HG02840 (cell line): Measurements from ENCODE around the gene GH2.
"Not testable (repeated sequence)": the region's sequence is repeated elsewhere in the genome, so short reads cannot be mapped to it uniquely, and the experiment has no call there.

Experiments used
- ATAC-seq: cut with Tn5 transposase; IDR thresholded peaks from one replicate; pipeline ENCODE4 v1.9.1; 2021; ENCODE audit warnings: mild to moderate bottlenecking, moderate library complexity, moderate number of reproducible peaks; ENCODE audit not compliant: unreplicated experiment, low FRiP score

Gene GH2

GRCh38 chr17:63878413-63878812 is 3.3 kb downstream of the GH2 start:
- ATAC-seq: not testable (repeated sequence)

DNA sequence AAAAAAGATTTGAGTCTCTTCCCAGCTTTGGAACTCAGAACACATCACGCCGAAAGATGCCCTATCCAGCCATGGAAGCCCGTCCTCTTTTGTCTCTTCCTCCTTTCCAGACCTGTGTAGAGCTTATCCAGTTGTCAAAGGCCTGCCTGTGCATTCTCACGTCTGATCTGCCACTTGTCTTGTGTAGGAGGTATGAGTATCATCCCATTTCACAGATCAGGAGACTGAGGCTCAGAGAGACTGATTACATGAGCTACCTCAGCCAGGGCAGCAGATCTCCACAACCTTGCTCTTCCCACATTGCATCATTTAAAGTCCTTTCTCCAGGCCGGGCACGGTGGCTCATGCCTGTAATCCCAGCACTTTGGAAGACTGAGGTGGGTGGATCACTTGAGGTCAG is 7.1 kb downstream of the GH2 start:
- ATAC-seq: not testable (repeated sequence)

GRCh38 chr17:63874061-63874626 is 7.6 kb downstream of the GH2 start:
- ATAC-seq: not testable (repeated sequence)

DNA sequence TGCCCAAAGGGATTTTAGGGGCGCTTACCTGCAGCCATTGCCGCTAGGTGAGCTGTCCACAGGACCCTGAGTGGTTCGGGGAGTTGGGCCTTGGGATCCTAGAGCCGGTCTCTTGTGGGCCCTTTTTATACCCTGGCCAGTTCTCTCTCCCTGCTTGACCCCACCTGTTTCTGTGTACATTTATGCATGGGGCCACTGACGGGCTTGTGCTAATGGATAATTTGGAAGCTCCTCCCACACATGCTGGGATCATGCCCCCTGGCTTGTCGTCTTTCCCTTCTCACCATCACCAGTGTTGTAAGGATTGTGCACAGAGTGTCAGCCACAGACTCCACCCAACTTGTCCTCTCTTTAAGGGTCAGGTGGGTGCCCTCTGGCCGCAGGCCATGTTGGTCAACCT is 8.2 kb downstream of the GH2 start, which contains the start of gene CSH2:
CSH2 (minus strand) TSS at position 101 of the 400 bp plus-strand sequence; CDS start at position 38, 63 bp downstream.
- ATAC-seq: not testable (repeated sequence)

GRCh38 chr17:63871646-63872365 is 9.9 kb downstream of the GH2 start:
- ATAC-seq: not testable (repeated sequence)

GRCh38 chr17:63870292-63870665 is 11.5 kb downstream of the GH2 start:
- not testable (repeated sequence) for ATAC-seq

DNA sequence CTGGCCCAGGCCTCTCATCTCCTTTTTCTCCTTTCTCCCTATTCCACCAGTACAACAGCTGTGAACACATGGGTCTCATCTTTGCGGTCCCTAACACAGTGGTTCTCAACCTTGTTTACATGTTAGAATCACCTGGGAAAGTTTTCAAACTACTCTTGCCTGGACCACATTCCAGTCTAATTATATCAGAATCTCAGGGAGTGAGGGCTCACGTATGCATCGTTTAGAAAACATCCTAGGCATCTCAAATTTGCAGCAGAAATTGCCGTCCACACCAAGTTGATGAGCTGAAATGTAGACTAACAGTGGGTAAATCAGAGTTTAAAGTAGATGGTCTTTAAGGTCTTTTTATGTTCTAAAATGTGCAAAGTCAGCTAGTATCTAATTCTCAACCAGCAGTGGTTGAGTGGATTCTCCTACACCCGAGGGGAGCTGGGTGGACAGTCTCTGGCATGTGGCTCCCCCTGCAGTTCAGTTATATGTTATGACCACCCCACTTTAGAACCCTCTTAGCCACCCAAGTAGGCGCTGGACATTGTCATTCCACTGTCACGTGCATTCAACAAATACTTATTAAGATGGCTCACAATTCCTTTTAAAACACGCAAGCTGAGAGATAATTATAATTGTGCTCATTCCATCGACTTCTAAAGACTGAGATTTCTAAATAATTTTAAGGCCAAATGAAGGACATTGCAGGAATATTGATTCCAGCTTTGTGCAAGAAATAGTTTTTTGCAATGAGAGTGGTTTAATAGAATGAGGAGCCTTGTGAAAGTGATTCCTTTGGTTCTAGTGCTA is 12.1 kb downstream of the GH2 start:
- not testable (repeated sequence) for ATAC-seq

DNA sequence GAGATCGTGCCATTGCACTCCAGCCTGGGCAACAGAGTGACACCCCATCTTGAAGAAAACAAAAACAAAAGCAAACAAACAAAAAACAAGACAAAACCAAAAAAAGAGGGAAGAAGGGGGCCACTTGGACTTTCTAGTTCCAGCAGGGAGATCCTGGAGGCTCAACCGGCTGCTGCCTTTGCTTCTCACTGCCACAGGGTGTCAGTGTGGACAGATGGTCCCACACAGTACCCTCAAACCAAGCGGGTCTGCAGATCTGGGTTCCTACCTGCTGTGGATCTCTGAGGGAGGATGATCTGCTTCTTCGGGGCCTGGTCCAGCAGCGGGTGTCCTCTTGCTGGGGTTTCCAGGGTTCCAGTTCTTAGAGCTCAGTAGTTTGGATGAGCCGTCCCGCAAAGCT is 15.1 kb downstream of the GH2 start:
- ATAC-seq: not testable (repeated sequence)

- no peak for ATAC-seq
Observed at GRCh38 chr17:63859257-63859656, 22.5 kb downstream of the GH2 start.

DNA sequence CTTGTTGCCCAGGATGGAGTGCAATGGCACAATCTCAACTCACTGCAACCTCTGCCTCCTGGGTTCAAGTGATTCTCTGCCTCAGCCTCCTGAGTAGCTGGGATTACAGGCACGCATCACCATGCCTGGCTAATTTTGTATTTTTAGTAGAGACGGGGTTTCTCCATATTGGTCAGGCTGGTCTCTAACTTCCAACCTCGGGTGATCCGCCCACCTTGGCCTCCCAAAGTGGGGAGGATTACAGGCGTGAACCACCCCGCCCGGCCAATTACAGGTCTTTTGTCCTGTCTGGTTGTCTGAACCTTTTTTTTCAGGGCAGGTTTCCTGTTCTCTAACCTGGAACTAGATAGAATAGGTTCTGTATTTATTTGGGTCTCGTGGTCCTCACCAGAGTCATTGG is 25.3 kb downstream of the GH2 start:
- ATAC-seq: not testable (repeated sequence)

DNA sequence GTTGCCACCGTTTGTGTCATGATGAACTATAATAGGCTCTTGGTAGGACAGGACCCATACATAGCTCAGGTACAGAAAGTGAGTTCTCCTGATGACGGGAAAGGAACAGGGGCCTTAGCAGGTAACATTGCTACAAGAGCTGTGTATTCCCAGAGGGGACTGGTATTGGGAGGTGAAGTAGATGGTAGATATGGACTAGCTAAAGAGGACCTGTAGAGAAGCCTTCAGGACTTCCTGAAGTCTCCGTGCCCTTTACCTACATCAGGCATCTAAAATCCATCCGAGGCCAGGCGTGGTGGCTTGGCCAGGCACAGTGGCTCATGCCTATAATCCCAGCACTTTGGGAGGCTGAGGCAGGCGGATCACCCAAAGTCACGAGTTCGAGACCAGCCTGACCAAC is 26.6 kb downstream of the GH2 start:
- ATAC-seq: no peak

DNA sequence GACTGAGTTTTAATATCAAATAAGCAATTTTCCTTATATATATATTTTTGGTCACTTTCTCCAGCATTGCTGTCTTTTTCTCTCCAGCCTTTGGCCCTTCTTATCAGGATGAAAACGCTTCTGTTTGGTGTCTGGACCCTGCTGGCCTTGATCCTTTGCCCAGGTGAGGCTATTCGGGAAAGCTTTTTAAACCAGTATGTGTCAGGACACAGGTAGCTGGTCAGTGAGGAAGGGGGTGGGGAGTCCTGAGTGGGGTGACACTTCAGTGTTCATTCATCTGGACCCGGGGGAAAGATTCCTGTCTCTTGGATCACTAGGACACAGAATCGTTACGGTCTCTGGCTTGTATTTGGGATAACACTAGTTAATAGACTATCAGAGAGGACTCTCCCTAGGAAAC is 27.0 kb downstream of the GH2 start:
- ATAC-seq: no peak

- ATAC-seq: no peak
Observed at GRCh38 chr17:63853260-63853659, 28.5 kb downstream of the GH2 start.

GRCh38 chr17:63850401-63850800 is 31.3 kb downstream of the GH2 start:
- ATAC-seq: no peak

- peak; percentile 82 for ATAC-seq
Observed at GRCh38 chr17:63848834-63849689, 32.7 kb downstream of the GH2 start.

- ATAC-seq: no peak
Observed at GRCh38 chr17:63847525-63848249, 34.1 kb downstream of the GH2 start.

DNA sequence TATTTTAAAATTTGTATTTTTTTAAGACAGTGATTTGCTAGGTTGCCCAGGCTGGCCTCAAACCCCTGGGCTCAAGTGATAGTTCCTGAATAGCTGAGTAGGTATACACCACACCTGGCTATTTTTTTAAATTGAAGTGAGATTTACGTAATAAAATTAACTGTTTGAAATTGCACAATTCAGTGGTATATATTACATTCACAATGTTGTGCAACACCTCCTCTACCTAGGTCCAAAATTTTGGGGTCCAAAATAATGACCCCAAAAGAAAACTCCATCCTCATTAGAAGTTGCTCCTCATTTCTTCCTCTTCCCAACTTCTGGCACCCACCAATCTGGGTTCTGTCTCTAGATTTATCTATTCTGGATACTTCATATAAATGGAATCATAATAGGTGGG is 36.2 kb downstream of the GH2 start:
- ATAC-seq: no peak

GRCh38 chr17:63843910-63844677 is 37.6 kb downstream of the GH2 start:
- no peak for ATAC-seq

DNA sequence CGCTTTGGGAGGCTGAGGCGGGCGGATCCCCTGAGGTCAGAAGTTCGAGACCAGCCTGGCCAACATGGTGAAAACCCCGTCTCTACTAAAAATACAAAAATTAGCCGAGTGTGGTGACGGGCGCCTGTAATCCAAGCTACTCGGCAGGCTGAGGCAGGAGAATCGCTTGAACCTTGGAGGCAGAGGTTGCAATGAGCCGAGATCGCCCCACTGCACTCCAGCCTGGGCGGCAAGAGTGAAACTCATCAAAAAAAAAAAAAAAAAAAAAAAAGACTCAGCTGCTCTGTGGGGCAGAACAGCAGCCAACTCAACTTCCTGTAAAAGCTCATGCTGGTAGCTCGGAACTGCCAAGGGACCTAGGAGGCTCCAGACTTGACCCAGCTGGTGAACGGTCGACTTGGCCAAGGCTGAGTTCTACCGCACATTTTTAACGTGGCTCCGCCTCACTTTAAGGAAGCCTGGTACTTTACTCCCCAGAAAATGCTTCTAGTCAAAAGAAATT is 38.3 kb downstream of the GH2 start:
- ATAC-seq: not testable (repeated sequence)
